ENCODE measurements around the gene NDUFAF8. TPM values are rescaled to one million over a fixed set of nuclear protein-coding genes. Genes with fewer than 3 reads are reported as not detected.

The NDUFAF8 gene
- total and polyA plus RNA-seq, 9 donors = 36.3 to 69.7 (median 53.4) TPM

DNA sequence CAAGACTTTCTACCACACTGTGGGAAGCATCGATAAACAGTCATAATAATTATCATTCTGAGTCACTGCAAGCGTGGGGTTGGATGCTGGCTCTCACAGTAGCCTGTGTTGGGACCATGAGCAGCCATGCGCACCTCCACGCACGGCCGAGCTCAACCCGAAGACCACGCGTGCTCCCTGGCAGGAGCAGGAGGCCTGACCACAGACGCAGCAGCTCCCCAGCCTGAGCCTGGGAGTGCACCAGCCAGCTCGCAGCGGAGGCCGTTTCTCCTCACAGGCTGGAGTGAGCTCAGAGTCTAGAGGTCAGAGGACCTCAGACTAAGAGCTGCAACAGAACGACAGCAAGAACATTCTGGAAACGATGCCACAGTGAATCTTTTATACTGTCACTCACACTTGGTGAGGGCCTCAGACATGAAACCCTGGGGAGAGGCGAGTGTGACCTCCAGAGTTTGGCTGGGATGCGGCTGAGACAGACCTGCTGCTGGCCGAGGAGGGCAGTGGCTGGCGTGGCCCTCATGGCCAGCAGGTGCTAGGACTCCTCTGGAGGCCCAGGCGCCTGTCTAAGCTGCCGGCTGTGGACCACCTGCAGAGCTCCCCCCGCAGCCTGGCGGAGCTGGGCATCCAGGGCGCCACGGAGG lies 6.0 kb downstream of the NDUFAF8 start:
- H3K36me3 ChIP-seq (ENCODE audit: control insufficient read depth, insufficient read depth, low read length) = peaks cover 25% of the 10 kb centered on the region
- WGBS (ENCODE audit: insufficient coverage) = 75% methylated on average over 25 of the region's 25 CpGs
- DNase-seq = no peak

DNA sequence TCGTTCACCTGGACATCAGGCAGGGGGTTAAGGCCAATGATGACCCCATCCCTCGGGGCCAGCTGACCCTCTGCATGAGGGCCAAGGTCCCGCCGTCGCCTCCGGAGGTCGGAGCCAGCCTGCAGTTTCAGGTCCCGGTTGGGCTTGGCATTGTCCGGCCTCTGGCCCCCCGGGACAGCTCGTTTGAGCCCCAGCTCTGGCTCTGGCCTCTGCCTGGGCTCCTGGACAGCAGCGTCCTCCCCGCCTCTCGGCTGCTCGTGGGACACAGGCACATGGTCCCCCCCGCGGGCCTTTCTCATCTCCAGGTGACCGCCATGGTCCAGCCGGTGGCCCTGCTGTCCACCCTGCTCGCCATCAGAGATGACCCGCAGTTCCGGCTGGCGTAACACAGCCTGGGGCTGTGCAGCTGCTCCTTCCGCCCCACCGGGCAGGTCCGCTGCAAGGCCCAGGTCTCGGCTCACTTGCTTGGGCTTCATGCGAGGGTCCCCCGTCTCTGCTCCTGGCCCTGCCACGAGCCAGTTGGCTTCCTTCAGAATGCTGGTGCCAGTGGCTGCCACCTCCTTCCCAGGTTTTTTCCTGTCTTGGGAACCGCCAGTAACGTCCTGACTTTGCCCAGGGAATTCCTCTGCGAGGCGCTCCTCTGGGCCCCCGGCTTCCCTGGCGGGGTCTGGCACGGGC lies 6.7 kb downstream of the NDUFAF8 start:
- H3K36me3 ChIP-seq (ENCODE audit: control insufficient read depth, insufficient read depth, low read length) = peaks cover 25% of the 10 kb centered on the region
- no peaks in the 10 kb centered on the region for H3K9me3 ChIP-seq (replicated peaks; ENCODE audit: control insufficient read depth, low read depth, low read length)
- DNase-seq = no peak
- peaks cover 7% of the 10 kb centered on the region for H3K4me1 ChIP-seq (ENCODE audit: control insufficient read depth, insufficient read depth, low read length)
- WGBS (ENCODE audit: insufficient coverage) = 71% methylated on average over 37 of the region's 37 CpGs
- no peak overlapping the region for H3K27ac ChIP-seq (ENCODE audit: low read length)
- H3K27me3 ChIP-seq (ENCODE audit: control insufficient read depth, insufficient read depth, low read length) = no peaks in the 10 kb centered on the region
- no peak overlapping the region for H3K4me3 ChIP-seq (ENCODE audit: low read length)

More for the DNA sequence above, 6.0 kb downstream of the NDUFAF8 start:
- Histone ChIP-seq H3K27me3 (ENCODE audit: control insufficient read depth, insufficient read depth, low read length) (no peaks in the 10 kb centered on the region), H3K4me1 (ENCODE audit: control insufficient read depth, insufficient read depth, low read length) (peaks cover 9% of the 10 kb centered on the region), H3K4me3 (ENCODE audit: low read length) (no peak overlapping the region), H3K9me3 (replicated peaks; ENCODE audit: control insufficient read depth, low read depth, low read length) (no peaks in the 10 kb centered on the region), H3K27ac (ENCODE audit: low read length) (no peak overlapping the region)

DNA sequence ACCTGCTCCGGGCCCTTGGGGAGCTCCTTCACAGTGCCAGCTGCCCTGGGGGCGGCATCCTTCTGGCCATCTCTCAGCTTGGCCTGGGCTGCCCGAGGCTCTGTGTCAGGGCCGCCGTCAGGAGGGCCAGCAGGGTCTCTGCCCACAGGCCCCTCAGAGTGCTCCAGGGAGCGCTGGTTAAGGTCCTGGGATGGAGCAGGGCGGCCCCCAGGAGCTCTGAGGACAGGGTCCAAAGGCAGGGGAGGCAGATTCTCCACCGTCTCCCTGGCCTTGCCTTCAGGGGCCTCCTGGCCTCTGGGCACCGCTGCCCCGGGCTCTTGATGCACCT lies 7.2 kb downstream of the NDUFAF8 start:
- Histone ChIP-seq H3K27ac (ENCODE audit: low read length) (no peak overlapping the region), H3K4me1 (ENCODE audit: control insufficient read depth, insufficient read depth, low read length) (peaks cover 10% of the 10 kb centered on the region), H3K4me3 (ENCODE audit: low read length) (no peak overlapping the region), H3K36me3 (ENCODE audit: control insufficient read depth, insufficient read depth, low read length) (peaks cover 25% of the 10 kb centered on the region), H3K9me3 (replicated peaks; ENCODE audit: control insufficient read depth, low read depth, low read length) (no peaks in the 10 kb centered on the region), H3K27me3 (ENCODE audit: control insufficient read depth, insufficient read depth, low read length) (no peaks in the 10 kb centered on the region)
- 82% methylated on average over 8 of the region's 10 CpGs for WGBS (ENCODE audit: insufficient coverage)
- DNase-seq = no peak

DNA sequence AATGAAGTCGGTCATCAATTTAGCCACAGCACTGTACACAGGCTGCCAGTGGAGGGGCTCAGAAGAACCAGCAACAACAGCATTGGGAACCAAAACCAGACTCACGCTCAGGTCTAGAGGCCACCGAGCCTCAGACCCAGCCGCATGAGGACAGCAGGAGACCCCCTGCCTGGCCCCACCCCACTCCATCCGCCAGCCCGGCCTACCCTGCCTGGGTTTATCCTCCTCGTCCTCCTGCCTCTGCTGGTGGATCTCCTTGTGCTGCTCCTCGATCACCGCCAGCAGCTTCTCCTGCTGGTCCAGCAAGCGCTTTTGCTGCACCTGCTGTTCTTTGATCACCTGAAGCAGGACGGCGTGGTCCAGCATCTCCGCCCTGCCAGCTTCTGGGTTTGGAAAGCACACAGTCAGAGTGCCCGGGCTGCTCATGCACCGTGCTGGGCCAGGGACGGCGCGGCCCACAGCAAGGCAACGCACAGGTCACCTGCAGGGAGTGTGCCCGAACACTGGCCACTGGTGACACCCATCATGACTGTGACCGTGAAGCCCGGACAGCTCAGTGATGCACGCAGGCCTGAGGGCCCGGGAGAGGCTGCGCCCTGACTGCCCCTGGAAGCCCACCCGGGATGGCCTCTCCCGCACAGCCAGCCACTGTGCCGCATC lies 7.7 kb downstream of the NDUFAF8 start:
- Histone ChIP-seq H3K36me3 (ENCODE audit: control insufficient read depth, insufficient read depth, low read length) (peaks cover 24% of the 10 kb centered on the region), H3K27ac (ENCODE audit: low read length) (no peak overlapping the region), H3K4me1 (ENCODE audit: control insufficient read depth, insufficient read depth, low read length) (peaks cover 15% of the 10 kb centered on the region), H3K27me3 (ENCODE audit: control insufficient read depth, insufficient read depth, low read length) (no peaks in the 10 kb centered on the region), H3K4me3 (ENCODE audit: low read length) (no peak overlapping the region), H3K9me3 (replicated peaks; ENCODE audit: control insufficient read depth, low read depth, low read length) (no peaks in the 10 kb centered on the region)
- no peak for DNase-seq
- 88% methylated on average over 28 of the region's 28 CpGs for WGBS (ENCODE audit: insufficient coverage)

DNA sequence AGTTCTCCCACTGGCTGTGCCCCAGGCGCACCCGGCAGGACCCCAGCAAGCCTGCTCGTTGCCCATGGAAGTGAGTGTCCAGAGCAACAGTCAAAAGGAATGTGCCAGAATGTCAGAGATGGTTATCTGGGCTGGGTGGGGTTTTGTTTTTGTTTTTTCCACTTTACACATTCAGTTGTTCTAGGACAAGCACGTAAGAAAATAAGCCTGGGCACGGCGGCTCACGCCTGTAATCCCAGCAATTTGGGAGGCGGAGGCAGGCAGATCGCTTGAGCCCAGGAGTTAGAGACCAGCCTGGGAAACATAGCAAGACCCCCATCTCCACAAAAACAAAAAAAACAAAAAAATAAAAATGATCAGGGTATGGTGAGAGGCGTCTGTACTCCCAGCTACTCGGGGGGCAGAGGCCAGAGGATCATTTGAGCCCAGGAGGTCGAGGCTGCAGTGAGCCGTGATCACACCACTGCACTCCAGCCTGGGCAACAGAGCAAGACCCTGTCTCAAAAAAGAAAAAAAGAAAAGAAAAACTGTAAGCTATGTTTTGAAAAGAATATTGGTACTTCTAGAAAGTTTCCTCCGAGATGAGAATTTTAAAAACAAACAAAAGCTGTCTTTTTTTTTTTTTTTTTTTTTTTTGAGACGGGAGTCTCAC lies 8.3 kb downstream of the NDUFAF8 start:
- peaks cover 21% of the 10 kb centered on the region for H3K4me1 ChIP-seq (ENCODE audit: control insufficient read depth, insufficient read depth, low read length)
- no peaks in the 10 kb centered on the region for H3K9me3 ChIP-seq (replicated peaks; ENCODE audit: control insufficient read depth, low read depth, low read length)
- no peaks in the 10 kb centered on the region for H3K27me3 ChIP-seq (ENCODE audit: control insufficient read depth, insufficient read depth, low read length)
- no peak overlapping the region for H3K27ac ChIP-seq (ENCODE audit: low read length)
- DNase-seq = no peak
- 86% methylated on average over 4 of the region's 15 CpGs for WGBS (ENCODE audit: insufficient coverage)
- H3K4me3 ChIP-seq (ENCODE audit: low read length) = no peak overlapping the region
- peaks cover 28% of the 10 kb centered on the region for H3K36me3 ChIP-seq (ENCODE audit: control insufficient read depth, insufficient read depth, low read length)

DNA sequence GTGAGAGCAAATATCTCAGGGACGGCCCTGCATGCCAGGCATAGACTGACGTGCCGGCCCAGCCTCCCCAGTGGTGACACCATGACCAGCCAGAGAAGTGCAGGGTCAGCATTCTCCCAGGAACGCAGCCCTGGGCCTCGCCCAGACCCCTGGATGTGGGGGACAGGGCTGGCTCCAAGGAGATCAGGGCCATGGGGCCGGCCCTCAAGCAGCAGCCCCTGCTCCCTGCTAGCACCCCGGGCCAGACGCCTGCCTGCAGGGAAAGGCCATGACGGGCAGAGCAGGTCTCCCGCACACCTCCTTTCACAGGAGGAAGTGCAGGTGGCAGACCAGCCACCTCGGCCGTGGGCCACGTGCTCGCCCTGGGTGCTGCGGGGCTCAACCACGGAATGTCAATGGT lies 9.5 kb downstream of the NDUFAF8 start:
- no peak for DNase-seq
- H3K9me3 ChIP-seq (replicated peaks; ENCODE audit: control insufficient read depth, low read depth, low read length) = no peaks in the 10 kb centered on the region
- no peak overlapping the region for H3K4me3 ChIP-seq (ENCODE audit: low read length)
- no peak overlapping the region for H3K27ac ChIP-seq (ENCODE audit: low read length)
- H3K4me1 ChIP-seq (ENCODE audit: control insufficient read depth, insufficient read depth, low read length) = peaks cover 30% of the 10 kb centered on the region
- WGBS (ENCODE audit: insufficient coverage) = 84% methylated on average over 16 of the region's 16 CpGs
- peaks cover 28% of the 10 kb centered on the region for H3K36me3 ChIP-seq (ENCODE audit: control insufficient read depth, insufficient read depth, low read length)
- H3K27me3 ChIP-seq (ENCODE audit: control insufficient read depth, insufficient read depth, low read length) = no peaks in the 10 kb centered on the region

DNA sequence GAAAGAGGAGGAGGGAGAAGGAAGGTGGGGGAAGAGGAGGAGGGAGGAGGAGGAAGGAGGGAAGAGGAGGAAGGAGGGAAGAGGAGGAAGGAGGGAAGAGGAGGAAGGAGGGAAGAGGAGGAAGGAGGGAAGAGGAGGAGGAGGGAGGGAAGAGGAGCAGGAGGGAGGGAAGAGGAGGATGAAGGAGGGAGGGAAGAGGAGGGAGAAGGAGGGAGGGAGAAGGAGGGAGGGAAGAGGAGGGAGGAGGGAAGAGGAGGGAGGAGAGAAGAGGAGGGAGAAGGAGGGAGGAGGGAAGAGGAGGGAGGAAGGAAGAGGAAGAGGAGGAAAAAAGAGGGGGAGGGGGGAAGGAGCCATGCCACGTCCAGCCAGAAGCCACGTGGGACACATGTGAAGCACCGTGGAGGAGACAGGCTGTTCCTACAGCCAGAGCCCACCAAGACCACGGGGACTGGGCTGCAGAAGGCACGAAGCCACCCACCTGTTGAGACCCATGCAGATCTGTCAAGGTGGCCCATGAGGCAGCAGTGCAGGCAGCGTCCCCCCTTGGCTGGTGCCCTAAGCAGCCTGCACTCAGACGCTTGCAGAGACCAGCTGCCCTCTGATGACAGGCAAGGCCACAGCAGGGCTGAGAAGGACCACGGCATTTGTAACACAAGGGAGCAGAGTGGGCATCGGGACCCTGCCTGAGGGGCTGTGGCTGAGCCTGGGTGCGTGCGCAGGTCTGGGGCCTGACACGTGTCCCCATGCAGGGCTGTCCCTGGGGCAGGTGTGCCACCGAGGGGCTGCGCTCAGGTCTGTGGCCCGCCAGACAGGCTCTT lies 10.3 kb downstream of the NDUFAF8 start:
- Histone ChIP-seq H3K9me3 (replicated peaks; ENCODE audit: control insufficient read depth, low read depth, low read length) (no peaks in the 10 kb centered on the region), H3K4me1 (ENCODE audit: control insufficient read depth, insufficient read depth, low read length) (peaks cover 36% of the 10 kb centered on the region), H3K4me3 (ENCODE audit: low read length) (no peak overlapping the region), H3K27me3 (ENCODE audit: control insufficient read depth, insufficient read depth, low read length) (no peaks in the 10 kb centered on the region), H3K36me3 (ENCODE audit: control insufficient read depth, insufficient read depth, low read length) (peaks cover 28% of the 10 kb centered on the region), H3K27ac (ENCODE audit: low read length) (no peak overlapping the region)
- DNase-seq = peak; percentile 58
- 81% methylated on average over 15 of the region's 15 CpGs for WGBS (ENCODE audit: insufficient coverage)

DNA sequence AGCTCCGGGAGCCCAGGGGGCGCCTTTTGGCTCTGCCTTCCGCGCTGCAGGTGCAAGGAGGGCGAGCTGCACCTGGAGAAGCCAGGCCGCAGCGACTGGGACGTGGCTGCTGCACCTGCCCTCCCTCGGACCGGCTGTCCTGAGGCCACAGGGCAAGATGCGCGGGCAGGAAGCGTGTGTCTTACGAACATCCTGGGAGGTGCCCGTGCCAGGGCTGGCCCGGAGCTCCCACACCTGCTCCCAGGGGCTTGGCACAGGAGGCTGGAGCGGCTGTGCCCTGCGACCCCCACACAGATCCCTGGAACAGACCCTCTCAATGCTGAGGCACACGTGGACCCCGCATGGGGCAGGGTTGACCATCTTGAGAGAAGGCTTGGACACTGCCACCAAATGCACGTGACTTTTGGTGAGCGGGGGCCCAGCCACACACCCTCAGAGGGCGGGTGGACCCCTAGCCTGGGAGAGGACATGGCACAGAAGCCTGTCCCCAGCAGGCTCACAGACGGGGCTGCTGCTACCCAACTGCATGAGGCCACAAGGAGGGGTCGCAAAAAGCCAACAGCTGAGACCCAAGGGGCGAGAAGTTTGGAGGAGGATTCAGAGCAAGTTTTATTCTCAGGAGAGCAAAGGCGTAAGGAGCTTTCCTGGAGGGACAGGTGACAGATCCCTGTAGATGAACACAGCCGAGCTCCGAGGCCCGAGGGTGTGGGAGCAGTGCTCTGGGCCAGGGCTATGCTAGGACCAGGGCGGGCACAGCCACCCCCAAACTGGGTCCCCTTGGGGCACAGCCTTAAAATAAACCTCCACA lies 11.4 kb downstream of the NDUFAF8 start:
- DNase-seq = no peak
- H3K27ac ChIP-seq (ENCODE audit: low read length) = no peak overlapping the region
- 87% methylated on average over 29 of the region's 31 CpGs for WGBS (ENCODE audit: insufficient coverage)
- H3K36me3 ChIP-seq (ENCODE audit: control insufficient read depth, insufficient read depth, low read length) = peaks cover 28% of the 10 kb centered on the region
- H3K9me3 ChIP-seq (replicated peaks; ENCODE audit: control insufficient read depth, low read depth, low read length) = no peaks in the 10 kb centered on the region
- peaks cover 47% of the 10 kb centered on the region for H3K4me1 ChIP-seq (ENCODE audit: control insufficient read depth, insufficient read depth, low read length)
- no peaks in the 10 kb centered on the region for H3K27me3 ChIP-seq (ENCODE audit: control insufficient read depth, insufficient read depth, low read length)
- H3K4me3 ChIP-seq (ENCODE audit: low read length) = no peak overlapping the region

DNA sequence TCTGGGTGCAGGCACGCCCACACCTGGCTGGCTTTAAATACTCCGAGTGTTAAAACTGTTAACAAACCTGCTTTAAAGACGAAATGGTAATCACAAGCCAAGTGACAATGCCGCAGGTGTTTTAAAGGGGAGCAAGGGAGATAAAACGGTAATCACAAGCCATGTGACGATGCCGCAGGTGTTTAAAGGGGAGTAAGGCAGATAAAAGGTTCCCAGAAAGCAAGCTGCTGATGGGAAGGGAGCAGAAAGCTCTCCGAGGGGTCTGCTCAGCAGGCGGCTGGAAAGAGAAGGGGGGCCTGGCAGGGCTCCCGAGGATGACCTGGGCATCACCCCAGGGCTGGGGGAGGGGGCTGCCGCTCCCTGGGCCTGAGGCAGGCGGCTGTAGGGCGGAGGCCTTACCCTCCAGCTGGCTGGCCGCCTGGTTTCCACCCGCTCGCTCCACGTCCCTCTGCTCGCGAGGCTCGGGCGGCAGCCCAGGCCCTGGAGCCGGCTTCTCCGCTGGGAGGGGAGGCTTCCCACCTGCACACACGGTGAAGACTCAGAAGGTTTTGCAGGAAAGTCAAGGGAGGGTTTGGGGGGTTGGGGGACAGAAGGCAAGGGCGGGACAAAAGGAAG lies 12.1 kb downstream of the NDUFAF8 start:
- peaks cover 54% of the 10 kb centered on the region for H3K4me1 ChIP-seq (ENCODE audit: control insufficient read depth, insufficient read depth, low read length)
- H3K27me3 ChIP-seq (ENCODE audit: control insufficient read depth, insufficient read depth, low read length) = no peaks in the 10 kb centered on the region
- H3K36me3 ChIP-seq (ENCODE audit: control insufficient read depth, insufficient read depth, low read length) = peaks cover 28% of the 10 kb centered on the region
- peak overlapping the region; percentile 81 for H3K27ac ChIP-seq (ENCODE audit: low read length)
- H3K9me3 ChIP-seq (replicated peaks; ENCODE audit: control insufficient read depth, low read depth, low read length) = no peaks in the 10 kb centered on the region
- peak; percentile 54 for DNase-seq
- H3K4me3 ChIP-seq (ENCODE audit: low read length) = no peak overlapping the region
- WGBS (ENCODE audit: insufficient coverage) = 53% methylated on average over 23 of the region's 25 CpGs
